HG02943 (cell line): ENCODE results near the gene INPP5D.
"Not testable (repeated sequence)": the region's sequence is repeated elsewhere in the genome, so short reads cannot be mapped to it uniquely, and the experiment has no call there.

Experiments
- ATAC-seq: cut with Tn5 transposase; IDR thresholded peaks from one replicate; pipeline ENCODE4 v1.9.1; 2021; ENCODE audit warnings: mild to moderate bottlenecking, low read depth, moderate library complexity; ENCODE audit not compliant: unreplicated experiment

Gene INPP5D

DNA sequence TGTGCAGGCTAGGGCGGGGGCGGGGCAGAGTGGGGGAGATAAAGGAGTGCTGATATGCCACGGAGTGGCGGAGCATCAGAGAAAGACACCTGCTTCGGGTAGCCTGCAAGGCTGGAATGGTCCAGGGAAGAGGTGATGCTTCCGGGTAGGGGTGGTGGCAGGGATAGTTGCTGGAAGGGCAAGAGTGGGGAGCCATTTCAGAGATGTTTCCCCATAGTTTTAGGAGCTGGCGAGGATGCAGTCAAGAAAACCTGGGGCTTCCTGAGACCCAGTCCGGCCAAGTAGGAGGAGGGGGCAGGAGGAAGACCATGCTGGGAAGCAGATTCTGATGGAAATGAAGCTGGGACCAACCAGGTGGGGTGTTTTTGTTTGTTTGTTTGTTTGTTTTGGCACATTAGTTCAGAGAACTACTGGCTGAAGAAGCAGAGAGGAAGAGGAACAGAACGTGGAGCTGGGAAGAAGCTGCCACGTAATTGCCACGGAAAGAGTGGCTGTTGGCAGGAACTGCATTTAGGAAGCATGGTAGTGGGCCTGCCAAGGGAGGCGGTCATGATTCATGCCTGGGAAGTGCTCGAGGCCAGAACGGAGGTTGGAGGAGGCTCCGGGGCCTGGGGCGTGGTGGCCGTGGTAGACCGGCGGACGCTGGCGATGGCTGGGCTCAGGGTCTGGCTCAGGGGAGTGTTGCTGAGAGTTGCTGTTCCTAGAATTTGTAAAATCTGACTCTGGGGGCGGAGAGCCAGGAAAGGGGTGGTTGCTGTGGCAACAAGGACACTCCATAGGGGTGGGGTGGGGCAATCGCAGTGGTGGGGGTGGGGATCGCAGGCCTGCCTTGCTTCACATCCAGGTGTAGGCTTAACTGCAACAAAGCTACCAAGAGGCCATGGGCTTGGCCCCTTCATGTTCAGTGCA lies 8.6 kb upstream of the INPP5D start:
- no peak for ATAC-seq

- not testable (repeated sequence) for ATAC-seq
Measured at GRCh38 chr2:233052517-233052916, 7.6 kb upstream of the INPP5D start.

DNA sequence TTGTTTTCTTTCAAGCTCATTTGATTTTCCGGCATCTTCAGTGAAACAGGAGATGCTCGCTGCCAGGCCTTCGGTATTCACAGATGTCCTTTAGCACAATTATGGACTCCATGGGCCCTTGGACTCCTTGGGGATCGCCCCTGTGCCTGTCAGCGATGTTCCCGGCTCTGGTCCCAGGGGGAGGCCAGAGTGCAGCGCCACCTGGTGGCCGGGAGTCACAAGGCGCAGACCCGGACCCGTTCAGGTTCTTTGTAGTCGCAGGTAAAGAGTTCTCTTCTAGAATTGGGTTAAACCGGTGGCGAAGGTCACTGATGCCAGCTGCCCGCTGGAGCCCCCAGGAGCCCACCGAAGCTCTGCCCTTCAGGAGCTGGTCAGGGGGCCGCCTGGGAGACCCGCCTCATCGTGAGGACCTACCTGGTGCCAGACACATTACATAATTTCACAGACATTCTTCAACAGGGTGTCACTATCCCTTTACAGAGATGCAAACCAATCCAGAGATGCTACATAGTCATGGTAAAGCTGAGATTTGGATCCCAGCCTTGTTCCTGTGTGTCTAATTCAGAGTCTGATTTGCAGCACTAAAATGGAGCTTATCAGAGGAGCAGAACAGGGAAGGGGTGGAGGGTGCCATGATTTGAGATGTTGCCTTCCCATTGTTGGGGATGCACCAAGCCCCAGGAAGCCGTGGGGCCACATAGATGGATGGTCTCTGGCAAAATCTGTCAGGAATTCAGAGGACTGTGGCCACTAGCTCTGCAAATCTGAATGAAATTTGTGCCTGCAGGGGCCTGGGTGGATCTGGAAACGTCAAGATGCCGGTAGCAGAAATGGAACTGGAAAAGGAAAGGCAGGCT lies 6.0 kb upstream of the INPP5D start:
- no peak for ATAC-seq

- no peak for ATAC-seq
Measured at GRCh38 chr2:233055362-233055761, 4.8 kb upstream of the INPP5D start.

DNA sequence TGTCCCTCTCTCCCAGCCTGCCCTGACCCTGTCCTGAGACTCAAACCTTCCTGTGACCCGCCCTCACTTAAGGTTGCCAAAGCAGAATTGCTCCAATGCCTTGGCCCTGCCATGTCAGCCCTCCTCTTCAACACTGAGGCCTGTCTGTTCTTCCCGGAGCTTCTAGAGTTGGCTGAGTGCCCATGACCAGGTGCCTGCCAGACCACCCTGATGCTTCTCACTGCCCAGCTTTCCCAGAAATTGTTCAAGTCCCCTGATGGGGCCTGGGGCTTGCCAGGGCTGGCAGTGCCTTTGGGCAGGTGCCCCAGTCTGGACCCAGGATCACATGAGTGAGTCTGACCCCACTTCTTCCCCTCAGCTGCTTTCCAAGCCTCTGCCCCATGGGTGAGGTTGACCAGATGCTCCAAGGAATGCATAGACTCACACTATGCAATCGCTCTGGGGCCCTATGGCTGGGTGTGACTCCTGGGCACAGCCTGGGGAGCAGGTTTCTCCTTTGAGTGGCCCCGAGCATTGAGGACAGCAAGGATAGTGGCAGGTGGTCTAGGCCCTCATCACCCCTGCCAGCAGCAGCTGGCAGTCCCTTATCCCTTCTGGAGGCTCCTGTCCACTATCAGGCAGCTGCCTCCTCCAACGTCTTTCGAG lies 3.1 kb upstream of the INPP5D start:
- no peak for ATAC-seq

- no peak for ATAC-seq
Measured at GRCh38 chr2:233058717-233059546, 1.2 kb upstream of the INPP5D start.

DNA sequence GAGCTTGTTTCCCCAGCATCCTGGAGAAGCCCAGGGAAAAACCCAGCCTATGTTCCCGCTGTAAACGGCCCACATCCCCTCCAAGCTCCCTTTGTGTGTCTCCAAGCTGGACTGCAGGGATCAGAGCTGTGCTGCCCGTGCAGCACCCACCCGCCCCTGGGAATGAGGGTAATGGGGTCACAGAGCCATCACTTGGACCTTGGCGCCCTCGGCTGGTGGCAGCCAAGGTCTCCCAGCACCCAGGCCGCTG lies 670 bp upstream of the INPP5D start:
- no peak for ATAC-seq

DNA sequence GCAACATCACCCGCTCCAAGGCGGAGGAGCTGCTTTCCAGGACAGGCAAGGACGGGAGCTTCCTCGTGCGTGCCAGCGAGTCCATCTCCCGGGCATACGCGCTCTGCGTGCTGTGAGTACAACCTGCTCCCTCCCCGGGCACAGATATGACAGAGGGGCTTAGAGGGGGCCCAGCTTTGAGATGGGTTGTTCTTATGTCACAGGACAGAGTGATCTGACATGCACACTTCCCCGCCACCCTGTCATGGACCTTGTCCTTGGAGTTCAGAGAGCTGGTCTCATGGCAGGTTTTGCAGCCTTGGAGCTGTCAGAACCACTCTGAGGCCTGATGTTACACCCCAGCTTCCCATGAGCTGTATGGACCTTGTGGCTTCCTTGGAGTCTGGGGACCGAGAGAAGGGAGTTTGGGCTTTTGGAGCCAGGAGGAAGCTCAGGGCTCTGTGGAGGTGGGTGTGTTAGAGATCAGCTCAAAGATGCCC lies 398 bp downstream of the INPP5D start:
- no peak for ATAC-seq

- ATAC-seq = no peak
Measured at GRCh38 chr2:233060980-233061590, 943 bp downstream of the INPP5D start.

GRCh38 chr2:233061591-233062450 lies 1.7 kb downstream of the INPP5D start:
- ATAC-seq = no peak

DNA sequence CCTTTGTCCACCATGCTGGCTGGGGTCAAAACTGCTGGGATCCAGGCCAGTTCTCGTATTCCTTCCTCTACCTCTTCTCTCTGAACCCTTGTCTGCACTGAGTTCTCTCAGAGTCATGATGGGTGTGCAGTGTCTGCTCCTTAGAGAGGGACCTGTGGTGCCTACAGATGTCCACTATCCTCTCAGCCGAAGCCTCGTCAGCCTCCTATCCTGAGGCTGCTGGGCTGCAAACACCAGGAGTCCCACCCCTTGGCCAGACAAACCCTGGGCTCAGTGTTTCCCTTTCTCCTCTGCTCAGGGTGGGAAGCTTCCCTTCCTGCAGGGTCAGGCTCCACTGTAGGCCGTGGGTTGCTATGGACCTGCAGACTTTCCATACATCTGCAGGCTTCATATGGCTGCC lies 2.3 kb downstream of the INPP5D start:
- ATAC-seq = no peak

DNA sequence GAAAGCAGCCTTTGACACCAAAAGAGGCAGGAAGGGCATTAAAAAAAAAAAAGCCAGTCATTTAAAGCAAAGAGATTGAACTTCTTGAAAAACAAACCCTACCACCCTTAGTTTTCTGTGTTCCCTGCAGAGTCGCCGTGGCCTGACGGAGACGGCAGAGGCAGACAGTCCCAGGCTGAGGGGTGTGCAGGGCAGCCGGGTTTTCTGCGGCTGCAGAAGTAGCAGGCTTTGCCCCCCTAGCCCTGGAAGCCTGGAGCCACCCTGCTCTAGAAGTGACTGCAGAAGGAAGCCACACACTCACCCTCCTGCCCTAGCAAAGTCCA lies 2.8 kb downstream of the INPP5D start:
- ATAC-seq = no peak

- peak; percentile 51 for ATAC-seq
Measured at GRCh38 chr2:233063269-233063975, 3.3 kb downstream of the INPP5D start.

GRCh38 chr2:233063976-233064411 lies 3.9 kb downstream of the INPP5D start:
- no peak for ATAC-seq

DNA sequence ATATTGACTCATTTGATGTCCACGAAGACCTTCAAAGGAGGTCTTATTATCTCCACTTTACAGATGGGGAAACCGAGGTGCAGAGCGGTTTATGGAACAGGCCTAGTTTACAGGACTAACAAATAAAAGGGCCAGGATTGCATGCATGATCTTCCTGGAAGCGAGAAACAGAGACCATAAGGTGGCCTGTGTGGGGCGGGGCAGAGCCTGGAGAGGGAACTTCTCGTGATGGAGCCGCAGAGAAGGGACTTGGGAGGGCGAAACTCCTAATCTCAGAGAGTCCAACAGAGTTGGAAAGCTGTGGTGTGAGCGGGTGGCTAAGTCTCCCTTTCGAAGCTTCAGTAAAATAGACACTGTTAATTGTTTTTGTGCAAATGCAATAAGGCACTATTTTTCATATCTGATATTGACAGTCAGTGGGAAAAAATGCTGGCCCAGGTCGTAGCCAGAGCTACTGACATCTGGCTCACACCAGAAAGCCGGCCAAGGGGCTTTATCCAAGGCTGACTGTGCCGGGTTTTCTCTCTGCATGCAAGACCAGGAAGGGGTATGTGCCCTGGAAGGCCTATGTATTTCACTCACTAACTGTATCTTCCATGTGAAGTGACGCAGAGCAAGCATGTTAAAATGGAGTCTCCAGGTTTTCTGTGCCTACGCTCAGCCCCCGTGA lies 4.5 kb downstream of the INPP5D start:
- ATAC-seq = no peak

GRCh38 chr2:233065200-233065589 lies 5.1 kb downstream of the INPP5D start:
- not testable (repeated sequence) for ATAC-seq

DNA sequence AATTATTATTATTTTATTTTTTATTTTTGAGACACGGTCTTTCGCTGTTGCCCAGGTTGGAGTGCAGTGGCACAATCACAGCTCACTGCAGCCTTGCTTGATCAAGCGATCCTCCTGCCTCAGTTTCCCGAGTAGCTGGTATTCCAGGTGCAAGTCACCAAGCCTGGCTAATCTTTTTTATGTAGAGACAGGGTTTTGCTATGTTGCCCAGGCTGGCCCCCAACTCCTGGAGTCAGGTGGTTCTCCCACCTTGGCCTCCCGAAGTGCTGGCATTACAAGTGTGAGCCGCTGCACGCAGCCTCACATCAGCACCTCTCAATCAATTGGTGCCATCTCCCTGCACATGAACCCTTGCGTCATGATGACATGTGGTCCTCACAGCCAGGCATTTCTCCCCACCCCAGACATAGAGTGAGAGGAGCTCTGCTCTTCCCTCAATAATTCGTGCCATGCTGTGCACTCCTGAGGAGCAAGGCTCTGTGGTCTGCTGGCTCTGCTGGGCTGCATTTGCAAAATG lies 5.9 kb downstream of the INPP5D start:
- no peak for ATAC-seq
